CD4-positive, CD25-positive, alpha-beta regulatory T cell (primary cell): ENCODE results near the gene FCER2. TPM values are rescaled to one million over a fixed set of nuclear protein-coding genes. Genes with fewer than 3 reads are reported as not detected.

ENCODE experiments used
- ATAC-seq, 2 donors: fragments of 150-1000 bp; cut with Tn5 transposase; one replicate each; pipeline ENCODE4 v1.10.0; 2021; ENCODE audit warnings: low read depth in 2 of 2, moderate number of reproducible peaks in 2 of 2, moderate library complexity in 1 of 2
- DNase-seq, 3 donors: peaks; one replicate each; pipeline versions ENCODE4 v3.0.0 to v3.0.0-alpha.2; 2012 to 2022; ENCODE audit warnings: mixed read lengths in 1 of 3
- H3K27ac ChIP-seq: one replicate; pipeline ENCODE4 v1.7.0; 2013; ENCODE audit warnings: mild to moderate bottlenecking, low read length; ENCODE audit not compliant: insufficient read depth, poor library complexity, severe bottlenecking
- H3K27me3 ChIP-seq: one replicate; pipeline ENCODE4 v1.7.0; 2013; ENCODE audit warnings: low read length; ENCODE audit not compliant: control insufficient read depth, insufficient read depth
- H3K36me3 ChIP-seq: one replicate; pipeline ENCODE4 v1.7.0; 2013; ENCODE audit warnings: mild to moderate bottlenecking, low read length, moderate library complexity; ENCODE audit not compliant: control insufficient read depth, insufficient read depth
- H3K4me1 ChIP-seq: 2 replicates; pipeline ENCODE4 v1.7.0; 2013; ENCODE audit warnings: mild to moderate bottlenecking, low read length; ENCODE audit not compliant: insufficient read depth, control insufficient read depth, poor library complexity, severe bottlenecking
- H3K4me3 ChIP-seq: one replicate; pipeline ENCODE4 v1.7.0; 2013; ENCODE audit warnings: low read depth, mild to moderate bottlenecking, low read length, moderate library complexity
- H3K9me3 ChIP-seq, 2 experiments: 1 replicate in 1 of 2; 2 replicates in 1 of 2; pipeline ENCODE4 v1.7.0; 2013; ENCODE audit warnings: low read length in 2 of 2, mild to moderate bottlenecking in 1 of 2, moderate library complexity in 1 of 2; ENCODE audit not compliant: control insufficient read depth in 2 of 2
- H3K27ac Mint-ChIP-seq, 3 donors: one replicate each; pipeline ENCODE4 v1.8.0; 2020 to 2022; ENCODE audit warnings: mild to moderate bottlenecking in 3 of 3, mixed read lengths in 3 of 3, moderate library complexity in 2 of 3
- H3K27me3 Mint-ChIP-seq: one replicate; pipeline ENCODE4 v1.8.0; 2022; ENCODE audit warnings: mild to moderate bottlenecking, mixed read lengths
- H3K36me3 Mint-ChIP-seq: one replicate; pipeline ENCODE4 v1.8.0; 2020; ENCODE audit warnings: mixed read lengths
- H3K4me1 Mint-ChIP-seq, 4 donors: one replicate each; pipeline ENCODE4 v1.8.0; 2020 to 2022; ENCODE audit warnings: mixed read lengths in 4 of 4, mild to moderate bottlenecking in 1 of 4
- H3K4me3 Mint-ChIP-seq, 4 donors: one replicate each; pipeline ENCODE4 v1.8.0; 2020 to 2022; ENCODE audit warnings: mild to moderate bottlenecking in 4 of 4, mixed read lengths in 4 of 4, moderate library complexity in 3 of 4
- H3K9me3 Mint-ChIP-seq, 7 donors: one replicate each; pipeline ENCODE4 v1.8.0; 2020 to 2022; ENCODE audit warnings: mixed read lengths in 7 of 7, mild to moderate bottlenecking in 3 of 7, moderate library complexity in 2 of 7
- polyA plus RNA-seq, 4 donors: library from polyadenylated mRNA; unstranded; fragments of 300-500 nt; fragmentation: Illumina TruSeq; gene quantifications; one replicate each; pipeline ENCODE4 v1.2.3, GENCODE V29; 2021
- total RNA-seq: library from RNA; stranded (reverse); gene quantifications from one replicate; pipeline ENCODE4 v1.2.3, GENCODE V29; 2022

The FCER2 gene
- total and polyA plus RNA-seq, 5 donors from 2014 or later: 0.34 to 4.5 (median 0.48) TPM; not detected in 2

- no peak for DNase-seq
- H3K27me3 Mint-ChIP-seq: peaks cover 11% of the 10 kb centered on the region
- Histone ChIP-seq H3K36me3 (no peaks in the 10 kb centered on the region), H3K4me1 (no peaks in the 10 kb centered on the region), H3K27ac (no peak overlapping the region), H3K4me3 (no peak overlapping the region), H3K27me3 (no peaks in the 10 kb centered on the region), H3K9me3 (no peaks in the 10 kb centered on the region)
- no peaks in the 10 kb centered on the region for H3K9me3 Mint-ChIP-seq
- H3K4me1 Mint-ChIP-seq: peaks cover 0 to 29% (median 10%) of the 10 kb centered on the region in 4 donors
- no peak overlapping the region for H3K4me3 Mint-ChIP-seq
- ATAC-seq: no peak
- peak overlapping the region in 2 of 3 donors; percentile 42 to 69 for H3K27ac Mint-ChIP-seq
- H3K36me3 Mint-ChIP-seq: no peaks in the 10 kb centered on the region
These were observed 2.9 kb downstream of the FCER2 start for GRCh38 chr19:7699003-7699402.

GRCh38 chr19:7698583-7698982 is 3.3 kb downstream of the FCER2 start:
- H3K9me3 Mint-ChIP-seq: no peaks in the 10 kb centered on the region
- Histone ChIP-seq H3K4me3 (no peak overlapping the region), H3K4me1 (no peaks in the 10 kb centered on the region), H3K9me3 (no peaks in the 10 kb centered on the region), H3K36me3 (no peaks in the 10 kb centered on the region), H3K27me3 (no peaks in the 10 kb centered on the region), H3K27ac (no peak overlapping the region)
- H3K27ac Mint-ChIP-seq: no peak overlapping the region
- peaks cover 11% of the 10 kb centered on the region for H3K27me3 Mint-ChIP-seq
- H3K4me1 Mint-ChIP-seq: peaks cover 0 to 25% (median 10%) of the 10 kb centered on the region in 4 donors
- DNase-seq (no peak), ATAC-seq (no peak)
- H3K36me3 Mint-ChIP-seq: no peaks in the 10 kb centered on the region
- H3K4me3 Mint-ChIP-seq: no peak overlapping the region

GRCh38 chr19:7697721-7698287 is 4.1 kb downstream of the FCER2 start:
- H3K4me3 ChIP-seq: no peak overlapping the region
- H3K27me3 Mint-ChIP-seq: peaks cover 11% of the 10 kb centered on the region
- H3K4me1 Mint-ChIP-seq: peaks cover 0 to 20% (median 8%) of the 10 kb centered on the region in 4 donors
- no peak overlapping the region for H3K4me3 Mint-ChIP-seq
- H3K9me3 ChIP-seq: no peaks in the 10 kb centered on the region
- no peak overlapping the region for H3K27ac Mint-ChIP-seq
- no peaks in the 10 kb centered on the region for H3K4me1 ChIP-seq
- H3K36me3 Mint-ChIP-seq: no peaks in the 10 kb centered on the region
- DNase-seq (no peak), ATAC-seq (no peak)
- H3K36me3 ChIP-seq: no peaks in the 10 kb centered on the region
- H3K9me3 Mint-ChIP-seq: no peaks in the 10 kb centered on the region
- no peaks in the 10 kb centered on the region for H3K27me3 ChIP-seq
- H3K27ac ChIP-seq: no peak overlapping the region

GRCh38 chr19:7694499-7694898 is 7.4 kb downstream of the FCER2 start:
- Histone ChIP-seq H3K36me3 (no peaks in the 10 kb centered on the region), H3K9me3 (no peaks in the 10 kb centered on the region), H3K4me3 (no peak overlapping the region), H3K27me3 (no peaks in the 10 kb centered on the region), H3K27ac (no peak overlapping the region), H3K4me1 (no peaks in the 10 kb centered on the region)
- Mint-ChIP-seq H3K9me3 (no peaks in the 10 kb centered on the region), H3K36me3 (no peaks in the 10 kb centered on the region), H3K27me3 (peaks cover 10% of the 10 kb centered on the region), H3K4me1 (peaks cover 0 to 8% (median 4%) of the 10 kb centered on the region in 4 donors), H3K27ac (peak overlapping the region in 1 of 3 donors; percentile 56), H3K4me3 (no peak overlapping the region)
- DNase-seq (no peak), ATAC-seq (no peak)

GRCh38 chr19:7692417-7693088 is 9.4 kb downstream of the FCER2 start:
- H3K9me3 Mint-ChIP-seq: no peaks in the 10 kb centered on the region
- DNase-seq (no peak), ATAC-seq (no peak)
- no peak overlapping the region for H3K27ac ChIP-seq
- H3K9me3 ChIP-seq: no peaks in the 10 kb centered on the region
- no peak overlapping the region for H3K4me3 Mint-ChIP-seq
- no peaks in the 10 kb centered on the region for H3K4me1 ChIP-seq
- no peak overlapping the region for H3K27ac Mint-ChIP-seq
- H3K4me3 ChIP-seq: no peak overlapping the region
- H3K36me3 ChIP-seq: no peaks in the 10 kb centered on the region
- peaks cover 3% of the 10 kb centered on the region for H3K27me3 Mint-ChIP-seq
- no peaks in the 10 kb centered on the region for H3K36me3 Mint-ChIP-seq
- no peaks in the 10 kb centered on the region for H3K27me3 ChIP-seq
- no peaks in the 10 kb centered on the region for H3K4me1 Mint-ChIP-seq

GRCh38 chr19:7691497-7691896 is 10.4 kb downstream of the FCER2 start:
- Histone ChIP-seq H3K9me3 (no peaks in the 10 kb centered on the region), H3K27me3 (no peaks in the 10 kb centered on the region), H3K27ac (no peak overlapping the region), H3K36me3 (no peaks in the 10 kb centered on the region), H3K4me1 (no peaks in the 10 kb centered on the region), H3K4me3 (no peak overlapping the region)
- H3K27me3 Mint-ChIP-seq: no peaks in the 10 kb centered on the region
- H3K9me3 Mint-ChIP-seq: no peaks in the 10 kb centered on the region
- H3K36me3 Mint-ChIP-seq: no peaks in the 10 kb centered on the region
- no peak overlapping the region for H3K27ac Mint-ChIP-seq
- no peak for DNase-seq
- no peak for ATAC-seq
- H3K4me1 Mint-ChIP-seq: no peaks in the 10 kb centered on the region
- no peak overlapping the region for H3K4me3 Mint-ChIP-seq

GRCh38 chr19:7690779-7691258 is 11.1 kb downstream of the FCER2 start:
- no peaks in the 10 kb centered on the region for H3K27me3 ChIP-seq
- no peaks in the 10 kb centered on the region for H3K36me3 ChIP-seq
- DNase-seq: no peak
- H3K4me1 Mint-ChIP-seq: no peaks in the 10 kb centered on the region
- no peaks in the 10 kb centered on the region for H3K9me3 Mint-ChIP-seq
- H3K9me3 ChIP-seq: no peaks in the 10 kb centered on the region
- no peak for ATAC-seq
- no peak overlapping the region for H3K4me3 ChIP-seq
- H3K27ac ChIP-seq: no peak overlapping the region
- no peaks in the 10 kb centered on the region for H3K4me1 ChIP-seq
- H3K27ac Mint-ChIP-seq: no peak overlapping the region
- H3K27me3 Mint-ChIP-seq: no peaks in the 10 kb centered on the region
- H3K36me3 Mint-ChIP-seq: no peaks in the 10 kb centered on the region
- no peak overlapping the region for H3K4me3 Mint-ChIP-seq

GRCh38 chr19:7689165-7689564 is 12.8 kb downstream of the FCER2 start:
- Histone ChIP-seq H3K9me3 (no peaks in the 10 kb centered on the region), H3K27me3 (no peaks in the 10 kb centered on the region), H3K36me3 (peaks cover 3% of the 10 kb centered on the region), H3K27ac (no peak overlapping the region), H3K4me1 (no peaks in the 10 kb centered on the region), H3K4me3 (no peak overlapping the region)
- H3K27ac Mint-ChIP-seq: no peak overlapping the region
- H3K4me3 Mint-ChIP-seq: no peak overlapping the region
- no peak for ATAC-seq
- H3K27me3 Mint-ChIP-seq: no peaks in the 10 kb centered on the region
- peaks cover 0 to 5% (median 4%) of the 10 kb centered on the region in 4 donors for H3K4me1 Mint-ChIP-seq
- no peak for DNase-seq
- H3K36me3 Mint-ChIP-seq: no peaks in the 10 kb centered on the region
- peaks cover 0 to 1% (median 0%) of the 10 kb centered on the region in 7 donors for H3K9me3 Mint-ChIP-seq
